Stimulated activated CD4-positive, alpha-beta T cell treated with anti-CD3 and anti-CD28 coated beads, Interleukin-4, amount 100 ng/mL, for 48 hours (primary cell): ENCODE measurements around the gene TRIM47.

Experiments used
- DNase-seq, 2 donors: peaks; one replicate each; pipeline ENCODE4 v3.0.0-alpha.2; 2020; ENCODE audit warnings: low read depth in 2 of 2

The TRIM47 gene

DNA sequence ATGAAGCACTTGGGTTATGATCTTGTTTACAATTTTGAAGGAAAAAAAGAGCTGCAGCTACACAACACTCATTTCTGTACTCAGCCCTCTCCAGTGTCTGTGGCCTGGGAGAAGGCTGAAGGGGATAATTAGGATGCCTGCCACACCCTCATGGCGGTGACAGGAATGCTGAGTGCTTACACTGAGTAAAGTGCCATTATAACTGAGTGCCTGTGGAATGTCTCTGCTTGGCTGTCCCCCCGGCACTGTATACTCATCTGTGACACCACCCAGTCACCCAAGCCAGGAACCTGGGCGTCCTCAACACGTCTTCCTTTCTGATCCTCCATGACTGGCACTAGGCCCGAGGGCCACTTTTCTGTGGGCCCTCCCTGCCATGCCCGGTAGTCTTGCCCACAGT is 29.8 kb upstream of the TRIM47 start:
- DNase-seq, result no peak

DNA sequence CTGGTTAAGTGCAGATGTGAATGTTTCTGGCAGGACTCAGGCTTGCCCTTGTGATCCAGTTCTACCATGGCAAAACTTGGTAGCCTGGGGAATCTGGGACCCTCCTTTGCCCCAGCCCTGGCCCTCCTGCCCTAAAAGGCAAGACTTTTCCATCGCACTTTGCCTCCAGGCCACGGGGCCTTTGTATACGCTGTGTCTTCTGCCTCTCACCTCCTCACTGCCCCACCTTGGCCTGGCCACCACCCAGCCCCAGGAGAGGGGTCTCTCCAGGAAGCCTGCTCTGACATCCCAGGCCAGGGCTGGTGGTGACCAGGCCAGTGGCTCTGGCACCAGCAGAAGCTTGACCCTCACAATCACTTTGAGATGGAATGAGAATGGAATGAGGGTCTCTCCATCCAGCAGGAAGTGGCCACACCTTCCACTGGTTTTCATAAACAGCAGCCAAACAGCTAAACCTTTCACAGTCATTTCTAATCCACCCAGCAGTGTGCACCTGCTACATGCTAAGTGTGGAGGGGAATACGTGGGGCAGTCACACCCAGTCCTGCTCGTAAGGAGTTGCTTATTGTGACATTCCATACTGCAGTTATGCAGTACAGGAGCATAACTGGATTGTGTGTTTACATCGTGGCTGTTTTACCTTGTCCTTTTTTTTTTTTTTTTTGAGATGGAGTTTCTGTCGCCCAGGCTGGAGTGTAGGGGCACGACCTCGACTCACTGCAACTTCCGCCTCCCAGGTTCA is 27.9 kb upstream of the TRIM47 start:
- no peak for DNase-seq

GRCh38 chr17:75904749-75905521 is 26.6 kb upstream of the TRIM47 start, which contains the start of gene MRPL38:
Gene MRPL38, minus strand, starts transcription at chr17:75904884. Its CDS starts 9 bp downstream, at chr17:75904875.
- peak; percentile 89 to 93 for DNase-seq

DNA sequence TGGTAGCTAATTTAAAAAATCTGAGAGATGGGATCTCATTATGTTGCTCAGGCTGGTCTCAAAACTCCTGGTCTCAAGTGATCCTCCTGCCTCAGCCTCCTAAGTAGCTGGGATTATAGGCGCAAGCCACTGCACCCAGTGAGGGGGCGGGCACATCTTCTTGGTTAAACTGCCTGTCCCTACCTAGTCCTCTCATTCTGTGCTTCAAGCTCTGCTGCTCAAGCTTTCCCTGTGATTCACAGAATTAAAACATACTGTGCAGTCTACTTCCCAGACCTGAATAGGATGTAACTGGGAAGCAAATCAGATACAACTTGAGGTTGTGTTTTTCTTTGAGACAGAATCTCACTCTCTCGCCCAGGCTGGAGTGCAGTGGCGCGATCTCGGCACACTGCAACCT is 24.0 kb upstream of the TRIM47 start:
- DNase-seq, result no peak

DNA sequence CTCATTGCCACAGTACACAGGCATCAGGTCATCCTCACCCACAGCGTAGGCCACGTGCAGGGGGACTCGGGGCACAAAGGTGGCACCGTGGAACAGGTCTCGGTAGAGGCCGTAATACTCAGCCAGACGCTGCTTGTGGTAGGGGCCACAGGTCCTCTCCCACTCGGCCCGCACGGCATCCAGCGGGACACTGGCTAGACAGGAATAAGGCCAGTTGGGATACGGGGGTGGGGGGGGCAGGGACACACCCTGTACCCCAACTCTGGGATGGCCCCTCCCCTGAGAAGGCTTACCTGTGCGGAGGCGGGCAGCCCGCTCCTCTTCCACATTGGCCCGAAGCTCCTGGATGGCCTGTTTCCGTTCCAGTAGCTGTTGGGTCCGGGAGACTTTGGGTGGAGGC is 23.3 kb upstream of the TRIM47 start:
- DNase-seq, result no peak

DNA sequence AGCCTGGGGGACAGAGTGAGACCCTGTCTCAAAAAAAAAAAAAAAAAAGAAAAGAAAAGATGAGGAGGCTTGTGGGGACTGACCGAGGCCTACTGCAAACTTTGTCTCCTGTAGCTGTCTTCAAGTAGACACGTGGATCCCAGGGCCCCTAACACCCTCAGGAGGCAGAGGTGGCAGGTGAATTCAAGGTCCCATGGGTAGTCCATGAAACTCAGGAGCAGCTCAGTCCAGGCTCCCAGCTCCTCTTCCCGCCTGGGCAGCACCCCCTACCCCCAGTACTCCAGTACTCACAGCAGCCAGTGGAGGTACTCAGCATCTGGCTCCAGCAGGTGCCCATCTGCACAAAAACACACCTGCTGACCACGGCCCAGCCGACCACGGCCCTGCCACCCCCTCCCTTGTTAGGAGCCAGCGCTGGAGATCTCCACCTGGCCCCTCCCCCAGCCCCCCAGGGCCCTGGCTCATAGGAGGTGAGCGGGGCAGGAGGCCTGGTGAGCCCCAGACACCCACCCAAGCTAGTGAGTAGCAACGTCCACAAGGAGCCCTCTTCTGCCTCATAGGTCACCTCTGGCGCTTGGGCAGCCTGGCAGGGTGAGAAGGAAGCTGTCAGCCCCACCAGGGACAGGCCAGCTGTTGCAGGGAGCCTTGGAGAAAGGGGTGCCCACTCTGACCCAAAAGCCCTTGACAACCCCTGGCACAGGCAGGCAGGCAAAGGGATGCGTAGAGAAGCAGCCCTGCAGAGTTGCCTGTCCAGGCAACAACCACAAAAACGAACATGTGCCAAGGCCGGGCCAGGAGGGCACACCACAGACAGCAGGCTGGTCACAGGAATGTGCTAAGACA is 22.5 kb upstream of the TRIM47 start:
- DNase-seq, result no peak

GRCh38 chr17:75899767-75900468 is 21.5 kb upstream of the TRIM47 start:
- DNase-seq, result no peak

DNA sequence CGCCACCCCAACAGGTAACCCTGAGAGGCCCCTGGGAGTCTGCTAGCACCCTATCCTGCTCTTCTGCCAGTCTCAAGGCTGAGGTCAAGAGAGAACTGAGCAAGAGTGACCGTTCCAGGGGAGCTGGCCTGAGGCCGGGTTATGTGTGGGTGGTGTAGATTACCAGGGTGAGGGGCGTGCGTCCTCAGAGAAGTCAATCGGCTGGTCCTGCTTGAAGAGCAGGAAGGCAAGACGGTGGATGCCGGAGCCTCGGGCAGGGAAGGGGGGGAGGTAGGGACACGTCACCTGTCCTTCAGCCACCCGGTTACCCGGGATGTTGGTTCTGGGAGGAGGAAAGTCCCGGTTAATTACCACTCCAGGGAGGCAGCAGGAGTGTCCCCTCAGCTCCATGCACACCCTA is 21.0 kb upstream of the TRIM47 start:
- DNase-seq, result no peak

DNA sequence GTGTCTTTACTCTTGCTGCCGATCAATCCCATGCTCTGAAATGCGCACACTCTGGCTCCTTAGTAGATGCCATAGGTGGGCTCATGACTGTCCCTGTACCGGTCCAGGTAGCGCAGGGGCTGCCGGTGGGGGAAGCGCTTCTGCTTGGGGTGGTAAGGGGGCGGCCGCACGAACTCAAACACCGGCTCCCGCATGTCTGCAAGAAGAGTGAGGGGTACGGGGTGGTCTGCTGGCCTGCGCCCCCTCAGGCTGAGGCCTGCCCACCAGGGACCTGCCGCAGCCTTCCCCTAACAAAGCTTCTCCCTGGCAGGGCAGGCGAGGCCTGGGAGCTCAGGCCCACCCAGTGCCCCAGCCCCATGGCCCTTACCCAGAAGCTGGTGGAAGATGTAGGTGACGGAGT is 20.4 kb upstream of the TRIM47 start:
- DNase-seq, result no peak

DNA sequence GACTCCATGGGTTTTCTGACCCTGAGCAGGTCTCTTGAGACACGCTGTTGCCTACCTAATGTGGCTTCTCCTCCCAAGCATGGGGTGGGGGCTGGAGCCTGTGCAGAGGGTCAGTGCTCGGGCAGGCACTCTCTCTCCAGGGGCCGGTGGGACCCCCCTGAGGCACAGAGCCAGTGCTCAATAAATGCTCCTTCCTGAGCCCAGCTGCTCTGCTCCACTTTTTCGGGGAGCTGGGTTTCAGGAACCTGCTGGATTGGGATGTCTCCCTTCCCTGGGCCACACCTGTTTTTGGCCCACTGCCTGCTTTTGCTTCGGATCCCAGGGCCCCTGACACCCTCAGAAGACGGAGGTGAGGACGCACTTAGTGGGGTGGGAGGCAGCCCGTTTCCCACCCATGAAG is 19.7 kb upstream of the TRIM47 start:
- DNase-seq, result no peak

GRCh38 chr17:75897160-75898019 is 19.0 kb upstream of the TRIM47 start:
- DNase-seq, result no peak

- peak; percentile 74 to 77 for DNase-seq
Measured at GRCh38 chr17:75896415-75897159, 18.2 kb upstream of the TRIM47 start, which contains the start of gene TRIM65. Gene TRIM65, minus strand, starts transcription at chr17:75896951. Its CDS starts 14 bp downstream, at chr17:75896937.

DNA sequence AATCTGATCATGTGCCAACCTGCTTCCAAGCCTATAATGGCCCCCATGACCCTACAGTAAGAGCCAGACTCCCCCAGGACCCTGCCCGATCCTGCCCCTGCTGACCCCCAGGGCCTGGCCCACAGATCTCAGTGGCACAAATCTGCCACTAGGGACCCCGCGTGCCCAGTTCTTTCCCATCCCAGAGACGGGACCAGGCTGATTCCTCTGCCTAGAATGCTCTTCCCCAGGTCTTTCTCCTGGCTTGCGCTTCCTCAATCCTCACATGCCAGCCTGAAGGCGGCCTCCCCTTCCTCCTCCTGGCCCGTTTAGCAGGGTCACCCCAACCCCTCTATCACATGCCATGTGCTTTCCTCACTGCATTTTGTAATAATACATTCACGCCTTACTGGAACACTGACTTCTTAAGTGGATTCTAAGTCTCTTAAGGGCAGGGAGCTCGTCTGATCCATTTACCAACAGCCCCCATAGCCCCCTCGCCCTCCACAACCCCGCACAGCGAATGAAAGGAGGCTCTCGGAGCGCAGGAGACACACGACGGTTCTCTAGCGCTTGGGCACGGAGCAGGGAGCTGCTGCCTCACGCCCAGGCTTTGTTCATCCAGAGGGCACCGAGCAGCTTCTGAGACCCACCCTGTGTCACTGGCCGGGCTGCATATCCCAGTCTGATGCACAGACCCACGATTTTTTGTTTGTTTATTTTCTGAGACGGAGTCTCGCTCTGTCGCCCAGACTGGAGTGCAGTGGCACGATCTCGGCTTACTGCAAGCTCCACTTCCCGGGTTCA is 17.2 kb upstream of the TRIM47 start:
- DNase-seq, result no peak

DNA sequence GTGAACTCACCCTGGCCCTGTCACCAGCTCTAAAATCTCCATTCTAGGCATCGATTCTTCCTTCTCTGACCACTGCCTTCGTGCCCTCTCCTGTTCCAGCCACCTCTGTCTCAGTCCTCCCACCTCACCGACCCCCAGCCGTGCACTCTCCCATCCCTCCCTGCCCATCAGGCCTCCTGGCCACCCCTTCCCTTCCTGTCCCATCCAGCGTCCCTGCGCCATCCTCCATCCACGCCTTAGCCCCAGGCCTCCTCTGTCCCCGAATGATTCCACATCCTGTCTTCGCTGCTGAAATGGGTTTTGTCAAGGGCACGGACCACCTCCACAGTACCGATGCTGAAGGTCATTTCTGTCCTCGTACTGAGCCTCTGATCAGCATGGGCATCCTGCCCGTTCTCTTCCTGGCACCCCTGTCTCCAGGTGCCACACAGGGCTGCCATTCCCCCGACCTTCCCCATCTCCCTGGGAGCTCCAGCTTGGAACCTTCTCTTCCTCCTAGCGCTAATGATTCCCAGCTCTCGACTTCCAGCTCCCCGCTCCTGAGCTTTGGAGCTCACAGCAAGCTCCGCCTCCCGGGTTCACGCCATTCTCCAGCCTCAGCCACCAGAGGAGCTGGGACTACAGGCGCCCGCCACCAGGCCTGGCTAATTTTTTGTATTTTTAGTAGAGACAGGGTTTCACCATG is 15.8 kb upstream of the TRIM47 start:
- DNase-seq, result no peak

GRCh38 chr17:75893305-75894048 is 15.1 kb upstream of the TRIM47 start:
- no peak for DNase-seq

DNA sequence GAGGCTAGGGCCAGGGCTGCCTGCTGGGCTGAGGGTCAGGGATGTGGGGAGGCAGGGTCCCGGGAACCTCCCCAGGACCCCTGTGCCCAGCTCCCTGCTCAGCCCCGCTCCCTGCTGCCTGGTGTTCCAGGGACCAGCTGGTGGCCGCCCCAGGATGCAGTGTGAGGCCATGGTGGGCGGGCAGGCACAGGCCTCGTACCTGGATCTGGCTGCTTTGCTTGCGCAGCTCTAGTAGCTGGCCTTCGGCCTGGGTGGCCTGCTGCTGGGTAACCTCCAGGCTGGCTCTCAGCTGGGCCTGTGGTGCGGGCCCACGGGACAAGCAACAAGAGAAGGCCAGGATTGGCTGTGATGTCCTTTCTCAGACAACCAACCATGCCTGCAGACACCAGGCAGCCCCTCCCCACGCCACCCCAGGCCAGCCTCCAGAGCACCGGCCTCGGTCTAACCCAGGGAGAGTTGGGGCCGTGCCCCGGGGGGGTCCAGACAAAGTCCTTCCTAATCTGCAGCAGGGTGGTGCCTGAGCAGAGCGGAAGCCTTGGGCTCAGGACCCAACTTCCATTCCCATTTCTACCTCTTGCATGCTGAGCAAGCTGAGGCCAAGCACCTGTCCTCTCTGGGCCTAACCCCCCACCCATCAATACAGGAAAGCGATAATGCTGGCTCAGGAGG is 14.3 kb upstream of the TRIM47 start:
- DNase-seq, result no peak
